HepG2 (cell line): Measurements from ENCODE around the gene DISP2. TPM values are rescaled to one million over a fixed set of nuclear protein-coding genes. Genes with fewer than 3 reads are reported as not detected.

Source experiments
- ARID3A ChIP-seq: IDR thresholded peaks from 2 replicates; pipeline ENCODE4 v1.6.1; 2012; ENCODE audit warnings: low read depth, low read length, improper control_type of control experiment
- HINFP ChIP-seq: sonication (generic); formaldehyde crosslinking; IDR thresholded peaks from 2 replicates; pipeline ENCODE4 v1.4.0; 2020; ENCODE audit warnings: low read depth, mild to moderate bottlenecking, missing genetic modification reagents
- ISX ChIP-seq: sonication (generic); formaldehyde crosslinking; conservative IDR thresholded peaks from 2 replicates; pipeline ENCODE4 v1.5.0; 2020; ENCODE audit warnings: missing genetic modification reagents
- JUNB ChIP-seq: sonication (generic); formaldehyde crosslinking; IDR thresholded peaks from 2 replicates; pipeline ENCODE4 v1.8.0; 2022; ENCODE audit warnings: missing genetic modification reagents, mild to moderate bottlenecking, borderline replicate concordance
- NFIB ChIP-seq: sonication (generic); formaldehyde crosslinking; IDR thresholded peaks from 2 replicates; pipeline ENCODE4 v1.9.0; 2021; ENCODE audit warnings: missing genetic modification reagents, mild to moderate bottlenecking, borderline replicate concordance
- NONO ChIP-seq, 2 experiments: fragments of 450-650 bp in 1 of 2; sonication (generic) in 1 of 2; formaldehyde crosslinking in 1 of 2; IDR thresholded peaks in 1 of 2; conservative IDR thresholded peaks in 1 of 2; 2 replicates each; pipeline versions ENCODE4 v1.6.1 to v1.8.0; 2017 to 2022; ENCODE audit warnings: mild to moderate bottlenecking in 1 of 2, missing genetic modification reagents in 1 of 2, moderate library complexity in 1 of 2
- PPARG ChIP-seq: conservative IDR thresholded peaks from 2 replicates; pipeline ENCODE4 v1.6.1; 2016; ENCODE audit warnings: missing biosample characterization, missing genetic modification reagents
- RERE ChIP-seq: IDR thresholded peaks from 2 replicates; pipeline ENCODE4 v1.6.1; 2016; ENCODE audit warnings: low read depth, missing genetic modification reagents, missing compliant biosample characterization
- SMC3 ChIP-seq: IDR thresholded peaks from 2 replicates; pipeline ENCODE4 v1.6.1; 2011; ENCODE audit warnings: low read length, improper control_type of control experiment
- SSRP1 ChIP-seq: IDR thresholded peaks from 2 replicates; pipeline ENCODE4 v1.6.1; 2016; ENCODE audit warnings: control low read depth
- ZNF3 ChIP-seq: IDR thresholded peaks from 2 replicates; pipeline ENCODE4 v1.7.0; 2017; ENCODE audit warnings: inconsistent platforms
- ZNF597 ChIP-seq: sonication (generic); formaldehyde crosslinking; IDR thresholded peaks from 2 replicates; pipeline ENCODE4 v1.5.0; 2020; ENCODE audit warnings: missing genetic modification reagents
- polyA plus RNA-seq, 8 experiments: library from polyadenylated mRNA; depleted of rRNA in 3 of 8; stranded (reverse) in 7 of 8; unstranded in 1 of 8; fragments of >200 nt; fragmentation: Illumina TruSeq in 4 of 8; extraction: Trizol in 4 of 8; gene quantifications; 2 replicates each; pipeline versions ENCODE4 v1.2.1 to v1.2.3, GENCODE V29; 2011 to 2016; ENCODE audit warnings: low read depth in 4 of 8, missing spikeins in 1 of 8, mixed read lengths in 1 of 8; ENCODE audit not compliant: insufficient read depth in 1 of 8
- total RNA-seq, 5 experiments: library from RNA; depleted of rRNA; stranded (reverse); fragments of >200 nt; fragmentation: Illumina TruSeq; extraction: Trizol; gene quantifications; 2 replicates each; pipeline ENCODE4 v1.2.3, GENCODE V29; 2016; ENCODE audit warnings: low read depth in 1 of 5
- TF ChIP-seq, protein P1 (sequence below): sonication (generic); formaldehyde crosslinking; IDR thresholded peaks from 2 replicates; pipeline ENCODE4 v1.4.0; 2020; ENCODE audit warnings: mild to moderate bottlenecking, missing genetic modification reagents, borderline replicate concordance
- TF ChIP-seq, protein P2 (sequence below): sonication (generic); formaldehyde crosslinking; IDR thresholded peaks from 2 replicates; pipeline ENCODE4 v1.4.0; 2020; ENCODE audit warnings: missing genetic modification reagents

The DISP2 gene
- total and polyA plus RNA-seq, 2 of the 13 experiments (the other 11 are each of a cell fraction or from before 2014, with no cell fraction given) = 0.09 to 0.32 TPM

DNA sequence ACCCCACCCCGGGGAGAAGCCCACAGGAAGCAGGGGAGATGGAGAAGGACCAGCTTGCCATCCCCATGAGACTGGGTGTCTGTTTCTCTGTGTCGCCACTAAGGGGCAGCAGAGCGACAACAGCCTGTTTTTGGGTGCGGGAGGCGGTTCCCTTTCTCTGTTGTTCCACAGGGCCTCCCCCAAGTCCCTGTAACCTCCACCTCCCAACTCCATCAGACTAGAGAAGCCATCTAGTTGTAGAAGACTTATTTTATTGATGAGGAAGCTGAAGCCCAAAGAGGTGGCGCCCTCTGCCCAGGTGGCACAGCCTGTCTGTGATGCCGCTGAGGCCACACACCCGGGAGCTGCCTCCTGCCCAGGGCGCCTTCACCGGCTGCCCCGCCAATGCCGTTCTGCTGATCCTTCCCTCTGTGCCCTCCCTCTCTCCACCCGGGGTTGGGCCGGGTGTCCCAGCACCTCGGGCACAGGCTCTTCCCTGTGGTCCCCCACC lies 13.3 kb upstream of the DISP2 start (continued):
- TF ChIP-seq RERE (no peak), NFIB (CRISPR knock-in tag) (no peak), ARID3A (no peak), JUNB (CRISPR knock-in tag) (no peak), SSRP1 (CRISPR knock-in tag) (no peak), ZNF3 (CRISPR knock-in tag) (no peak), ZNF597 (CRISPR knock-in tag) (no peak), ISX (no peak), SMC3 (peak; percentile 60), HINFP (CRISPR knock-in tag) (no peak), NONO (IDR thresholded peaks at IDR 0.05) (no peak), NONO (CRISPR knock-in tag; conservative IDR thresholded peaks at IDR 0.05) (no peak), PPARG (CRISPR knock-in tag) (no peak)
- TF ChIP-seq, protein P1, sequence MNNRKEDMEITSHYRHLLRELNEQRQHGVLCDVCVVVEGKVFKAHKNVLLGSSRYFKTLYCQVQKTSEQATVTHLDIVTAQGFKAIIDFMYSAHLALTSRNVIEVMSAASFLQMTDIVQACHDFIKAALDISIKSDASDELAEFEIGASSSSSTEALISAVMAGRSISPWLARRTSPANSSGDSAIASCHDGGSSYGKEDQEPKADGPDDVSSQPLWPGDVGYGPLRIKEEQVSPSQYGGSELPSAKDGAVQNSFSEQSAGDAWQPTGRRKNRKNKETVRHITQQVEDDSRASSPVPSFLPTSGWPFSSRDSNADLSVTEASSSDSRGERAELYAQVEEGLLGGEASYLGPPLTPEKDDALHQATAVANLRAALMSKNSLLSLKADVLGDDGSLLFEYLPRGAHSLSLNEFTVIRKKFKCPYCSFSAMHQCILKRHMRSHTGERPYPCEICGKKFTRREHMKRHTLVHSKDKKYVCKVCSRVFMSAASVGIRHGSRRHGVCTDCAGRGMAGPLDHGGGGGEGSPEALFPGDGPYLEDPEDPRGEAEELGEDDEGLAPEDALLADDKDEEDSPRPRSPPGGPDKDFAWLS (CRISPR knock-in tag) = no peak
- TF ChIP-seq, protein P2, sequence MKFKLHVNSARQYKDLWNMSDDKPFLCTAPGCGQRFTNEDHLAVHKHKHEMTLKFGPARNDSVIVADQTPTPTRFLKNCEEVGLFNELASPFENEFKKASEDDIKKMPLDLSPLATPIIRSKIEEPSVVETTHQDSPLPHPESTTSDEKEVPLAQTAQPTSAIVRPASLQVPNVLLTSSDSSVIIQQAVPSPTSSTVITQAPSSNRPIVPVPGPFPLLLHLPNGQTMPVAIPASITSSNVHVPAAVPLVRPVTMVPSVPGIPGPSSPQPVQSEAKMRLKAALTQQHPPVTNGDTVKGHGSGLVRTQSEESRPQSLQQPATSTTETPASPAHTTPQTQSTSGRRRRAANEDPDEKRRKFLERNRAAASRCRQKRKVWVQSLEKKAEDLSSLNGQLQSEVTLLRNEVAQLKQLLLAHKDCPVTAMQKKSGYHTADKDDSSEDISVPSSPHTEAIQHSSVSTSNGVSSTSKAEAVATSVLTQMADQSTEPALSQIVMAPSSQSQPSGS = no peak
